ENCODE measurements around the gene CLCN3. TPM values are rescaled to one million over a fixed set of nuclear protein-coding genes. Genes with fewer than 3 reads are reported as not detected.

The CLCN3 gene
- total and polyA plus RNA-seq, 2 of the 4 experiments (the other 2 are of a cell fraction) = 13.0 to 22.8 TPM

- CTCF ChIA-PET = no interaction called here
- BruUV-seq (replicated peaks) = no TSS peak
- no CpG with 5 or more reads among the region's 2 CpGs for WGBS, 2 experiments (ENCODE audit: extremely low coverage in 2 of 2, insufficient read length in 1 of 2)
These were observed 8.2 kb downstream of the CLCN3 start for GRCh38 chr4:169628579-169628978.

More at GRCh38 chr4:169628579-169628978, 8.2 kb downstream of the CLCN3 start:
- Histone ChIP-seq H3K9ac (ENCODE audit: low read depth, low read length) (no peak overlapping the region), H3K4me3 (ENCODE audit: insufficient read depth, low read depth, low read length) (no peak overlapping the region), H3K18ac (ENCODE audit: low read depth, low read length) (no peak overlapping the region), H3K4me1 (ENCODE audit: control insufficient read depth, insufficient read depth, low read length) (no peaks in the 10 kb centered on the region), H3K27ac (ENCODE audit: insufficient read depth, low read length) (no peak overlapping the region), H2BK5ac (ENCODE audit: low read depth, low read length, poor library complexity, severe bottlenecking) (no peak overlapping the region), H3K23ac (ENCODE audit: low read depth, low read length) (no peak overlapping the region), H4K8ac (ENCODE audit: low read depth in 2 of 2, low read length in 2 of 2) (no peak overlapping the region), H2AFZ (replicated peaks; ENCODE audit: low read length, poor library complexity) (no peak overlapping the region), H2BK120ac (ENCODE audit: low read depth, low read length) (no peak overlapping the region), H3K56ac (ENCODE audit: extremely low read depth, insufficient read depth, low read length) (no peak overlapping the region), H3K4me2 (ENCODE audit: low read depth, low read length) (no peak overlapping the region), H2BK20ac (ENCODE audit: low read depth, low read length) (no peak overlapping the region), H3K79me1 (ENCODE audit: low read depth in 1 of 2, low read length in 2 of 2) (peaks cover 9 to 18% of the 10 kb centered on the region in 2 experiments; a peak in 2 of 4 replicates), H2AK5ac (ENCODE audit: low read depth, low read length) (no peak overlapping the region), H3K36me3 (ENCODE audit: control insufficient read depth, insufficient read depth, low read length) (no peaks in the 10 kb centered on the region), H4K5ac (ENCODE audit: low read depth, low read length) (no peak overlapping the region), H3K9me3 (ENCODE audit: control insufficient read depth, insufficient read depth, low read length) (no peaks in the 10 kb centered on the region), H4K91ac (ENCODE audit: insufficient read depth, low read depth, low read length) (no peak overlapping the region), H4K20me1 (ENCODE audit: insufficient read depth, low read length) (peaks cover 23% of the 10 kb centered on the region; the same call in 1 of the 2 replicates), H3K14ac (replicated peaks; ENCODE audit: low read depth, low read length) (no peak overlapping the region), H2AK9ac (replicated peaks; ENCODE audit: low read depth, low read length, poor library complexity) (no peak overlapping the region), H3K4ac (ENCODE audit: low read depth, low read length) (no peak overlapping the region), H2BK15ac (ENCODE audit: low read depth, low read length) (no peak overlapping the region), H3K9me1 (ENCODE audit: insufficient read depth, low read length) (no peaks in the 10 kb centered on the region), H3K27me3 (ENCODE audit: control insufficient read depth, insufficient read depth, low read length) (no peaks in the 10 kb centered on the region)
- POLR2A ChIA-PET (ENCODE audit: unreplicated experiment) = no interaction called here
- no peak for DNase-seq
- in situ Hi-C loops (cut with MboI; ENCODE audit: low sequenced_read_pairs) = no loop called here
- no peak for ATAC-seq (ENCODE audit: low read depth)
- intact Hi-C loops (cut with micrococcal nuclease) = no loop called here
- TF ChIP-seq USF2 (IDR thresholded peaks at IDR 0.05; ENCODE audit: low read depth, low read length) (no peak), RCOR1 (IDR thresholded peaks at IDR 0.05; ENCODE audit: insufficient replicate concordance, low read length) (no peak), CEBPB (IDR thresholded peaks at IDR 0.05; ENCODE audit: low read depth, low read length) (no peak), NFE2L2 (IDR thresholded peaks at IDR 0.05; ENCODE audit: low read depth, low read length) (no peak), FOS (IDR thresholded peaks at IDR 0.05; ENCODE audit: low read depth, low read length) (no peak), RFX5 (IDR thresholded peaks at IDR 0.05; ENCODE audit: low read depth, low read length) (no peak), RAD21 (IDR thresholded peaks at IDR 0.05; ENCODE audit: low read length) (no peak), SMC3 (IDR thresholded peaks at IDR 0.05; ENCODE audit: low read depth, low read length) (no peak), MAZ (IDR thresholded peaks at IDR 0.05; ENCODE audit: borderline replicate concordance, low read depth, low read length) (no peak), CHD1 (IDR thresholded peaks at IDR 0.05; ENCODE audit: low read depth, low read length) (no peak), ELK1 (IDR thresholded peaks at IDR 0.05; ENCODE audit: borderline replicate concordance, low read depth, low read length) (no peak), POLR2A (IDR thresholded peaks at IDR 0.05; ENCODE audit: low read depth, low read length) (no peak), BHLHE40 (IDR thresholded peaks at IDR 0.05; ENCODE audit: low read depth, low read length) (no peak), MAFK (IDR thresholded peaks at IDR 0.05; ENCODE audit: low read depth, low read length) (no peak)
- dilution Hi-C loops (cut with HindIII; ENCODE audit: low sequenced_read_pairs, unreplicated experiment) = no loop called here
